ENCODE data around the gene COMMD7. TPM values are rescaled to one million over a fixed set of nuclear protein-coding genes. Genes with fewer than 3 reads are reported as not detected.

COMMD7 gene
- total RNA-seq, 1 donor from 2014 or later = 72.3 TPM

DNA sequence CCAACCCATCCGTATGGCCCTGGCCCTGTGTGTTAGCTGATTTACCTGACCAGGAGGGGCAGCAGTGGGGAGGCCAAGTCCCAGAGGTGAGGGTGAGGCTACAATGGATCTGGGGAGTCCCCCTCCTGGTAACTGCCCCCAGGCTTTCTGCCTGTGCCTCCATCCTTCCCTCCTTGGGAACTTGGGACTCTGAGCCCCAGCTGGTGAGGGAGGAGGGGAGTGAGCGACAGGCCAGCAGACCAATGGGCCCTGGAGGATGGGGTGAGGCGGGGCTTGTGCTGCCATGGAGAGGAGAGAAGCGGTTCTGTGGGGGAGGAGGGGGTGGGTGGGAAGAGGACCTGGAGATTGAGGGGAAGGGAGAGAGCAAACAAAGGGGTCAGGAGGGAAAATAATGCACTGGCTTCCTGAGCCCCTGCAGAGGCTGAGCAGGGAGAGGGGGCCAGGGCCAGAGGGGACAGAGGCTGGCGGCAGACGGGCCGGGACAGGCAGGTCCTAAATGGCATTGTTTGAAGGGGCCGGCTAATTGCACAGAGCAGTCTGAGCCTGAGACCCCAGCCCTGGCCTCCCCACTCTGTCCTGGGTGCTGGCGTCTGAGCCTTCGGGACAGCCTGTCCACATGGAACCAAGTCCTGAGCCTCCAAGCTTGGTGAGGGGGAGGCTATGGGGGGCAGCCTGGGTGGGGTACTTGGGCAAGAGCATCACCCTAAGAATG lies 36.4 kb upstream of the COMMD7 start:
- no peaks in the 10 kb centered on the region for H3K9me3 Mint-ChIP-seq
- H3K27me3 Mint-ChIP-seq = no peaks in the 10 kb centered on the region
- no peaks in the 10 kb centered on the region for H3K36me3 Mint-ChIP-seq
- H3K4me3 Mint-ChIP-seq = no peak overlapping the region
- H3K27ac Mint-ChIP-seq = no peak overlapping the region
- TF ChIP-seq, protein P1, sequence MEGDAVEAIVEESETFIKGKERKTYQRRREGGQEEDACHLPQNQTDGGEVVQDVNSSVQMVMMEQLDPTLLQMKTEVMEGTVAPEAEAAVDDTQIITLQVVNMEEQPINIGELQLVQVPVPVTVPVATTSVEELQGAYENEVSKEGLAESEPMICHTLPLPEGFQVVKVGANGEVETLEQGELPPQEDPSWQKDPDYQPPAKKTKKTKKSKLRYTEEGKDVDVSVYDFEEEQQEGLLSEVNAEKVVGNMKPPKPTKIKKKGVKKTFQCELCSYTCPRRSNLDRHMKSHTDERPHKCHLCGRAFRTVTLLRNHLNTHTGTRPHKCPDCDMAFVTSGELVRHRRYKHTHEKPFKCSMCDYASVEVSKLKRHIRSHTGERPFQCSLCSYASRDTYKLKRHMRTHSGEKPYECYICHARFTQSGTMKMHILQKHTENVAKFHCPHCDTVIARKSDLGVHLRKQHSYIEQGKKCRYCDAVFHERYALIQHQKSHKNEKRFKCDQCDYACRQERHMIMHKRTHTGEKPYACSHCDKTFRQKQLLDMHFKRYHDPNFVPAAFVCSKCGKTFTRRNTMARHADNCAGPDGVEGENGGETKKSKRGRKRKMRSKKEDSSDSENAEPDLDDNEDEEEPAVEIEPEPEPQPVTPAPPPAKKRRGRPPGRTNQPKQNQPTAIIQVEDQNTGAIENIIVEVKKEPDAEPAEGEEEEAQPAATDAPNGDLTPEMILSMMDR (conservative IDR thresholded peaks at IDR 0.05) = peak; percentile 41
- peaks cover 30% of the 10 kb centered on the region for H3K4me1 Mint-ChIP-seq (ENCODE audit: unreplicated experiment)
- DNase-seq (ENCODE audit: extremely low spot score, unreplicated experiment) = no peak

DNA sequence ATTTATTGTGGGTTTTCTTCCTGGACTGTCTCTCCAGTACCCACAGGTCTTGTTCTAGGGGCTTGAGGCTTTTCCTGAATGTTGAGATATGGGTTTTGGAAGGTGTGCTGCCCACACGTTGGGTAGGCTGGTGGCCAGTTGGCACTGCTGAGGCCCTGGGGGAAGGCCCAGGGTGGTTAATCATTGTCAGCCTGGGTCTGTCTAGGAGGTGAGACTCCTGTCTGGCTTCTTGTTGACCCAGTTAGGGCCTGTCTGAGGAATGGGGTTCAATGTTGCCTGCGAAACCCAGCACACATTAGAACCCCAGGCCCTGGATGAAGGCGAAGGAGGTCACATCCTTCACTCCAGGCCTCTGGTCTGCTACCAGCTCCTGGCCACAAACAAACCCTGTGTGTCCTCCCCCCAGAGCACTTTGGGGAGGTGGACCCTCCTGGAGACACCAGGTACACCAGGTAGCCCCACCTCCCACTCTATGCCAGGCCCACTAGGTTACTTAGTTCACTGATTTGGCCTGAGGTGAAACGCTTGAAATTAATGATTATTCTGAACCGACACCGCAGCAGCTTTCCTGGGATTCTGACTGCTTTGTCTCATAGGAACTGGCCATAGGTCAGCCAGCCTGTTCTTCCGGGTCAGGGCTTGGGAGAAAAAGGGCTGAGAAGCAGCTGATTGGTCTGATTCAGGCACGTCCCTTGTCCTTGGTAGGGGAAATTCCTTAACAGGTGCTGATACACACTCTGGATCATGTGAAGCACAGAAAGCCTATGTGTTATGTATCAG lies 34.1 kb upstream of the COMMD7 start:
- Mint-ChIP-seq H3K36me3 (no peaks in the 10 kb centered on the region), H3K27me3 (no peaks in the 10 kb centered on the region), H3K27ac (peak overlapping the region; percentile 1), H3K9me3 (no peaks in the 10 kb centered on the region), H3K4me3 (no peak overlapping the region), H3K4me1 (ENCODE audit: unreplicated experiment) (peaks cover 34% of the 10 kb centered on the region)
- DNase-seq (ENCODE audit: extremely low spot score, unreplicated experiment) = no peak
- TF ChIP-seq, protein P1 (conservative IDR thresholded peaks at IDR 0.05) = no peak

DNA sequence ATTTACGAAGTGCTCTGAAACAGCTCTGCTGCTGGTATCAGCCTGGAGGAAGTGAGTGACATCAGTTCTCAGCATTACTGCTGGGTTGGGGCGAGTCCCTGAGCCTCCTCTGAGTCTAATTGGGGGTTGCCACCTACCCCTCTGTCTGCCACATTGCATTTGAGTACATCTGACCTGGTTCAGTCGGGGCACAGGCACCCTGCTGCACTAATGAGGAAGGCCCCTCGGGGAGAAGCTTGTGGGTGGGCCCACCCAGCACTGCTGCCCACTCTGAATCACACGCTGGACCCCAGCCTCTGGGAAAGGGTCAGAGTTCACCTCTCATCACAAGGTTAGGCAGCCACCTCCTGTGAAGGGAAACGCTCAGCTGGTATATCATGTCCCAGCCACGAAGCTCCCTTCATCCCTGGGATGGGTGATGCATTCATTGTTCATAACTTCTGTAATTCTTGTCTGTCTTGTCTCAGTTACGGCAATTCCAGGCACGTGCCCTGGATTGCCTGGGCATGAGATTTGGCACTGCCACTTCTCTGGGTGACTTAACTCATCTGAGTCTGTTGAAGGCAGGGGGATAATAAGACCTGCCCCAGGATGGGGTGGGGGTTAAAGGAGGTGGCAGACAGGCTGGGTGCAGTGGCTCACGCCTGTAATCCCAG lies 32.2 kb upstream of the COMMD7 start:
- peaks cover 44% of the 10 kb centered on the region for H3K4me1 Mint-ChIP-seq (ENCODE audit: unreplicated experiment)
- no peak overlapping the region for H3K4me3 Mint-ChIP-seq
- H3K27me3 Mint-ChIP-seq = no peaks in the 10 kb centered on the region

DNA sequence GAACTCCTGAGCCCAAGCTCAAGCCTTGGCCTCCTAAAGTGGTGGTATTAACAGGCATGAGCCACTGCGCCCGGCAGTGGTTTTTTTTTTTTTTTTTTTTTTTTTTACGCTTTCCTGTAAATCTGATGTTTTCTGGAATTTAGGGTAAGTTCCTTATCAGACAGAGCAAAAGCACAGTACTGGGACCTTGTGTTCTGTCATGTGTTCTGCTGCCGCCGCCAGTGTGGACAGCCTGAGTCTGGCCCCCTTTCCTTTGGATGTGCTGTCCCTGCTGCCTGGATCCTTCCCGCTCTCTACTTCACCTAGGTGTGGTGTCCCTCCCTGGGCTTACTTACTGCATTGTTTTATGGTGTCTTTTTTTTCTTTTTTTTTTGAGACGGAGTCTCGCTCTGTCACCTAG lies 30.6 kb upstream of the COMMD7 start:
- H3K4me1 Mint-ChIP-seq (ENCODE audit: unreplicated experiment) = peaks cover 44% of the 10 kb centered on the region

More for the DNA sequence above, 32.2 kb upstream of the COMMD7 start:
- Mint-ChIP-seq H3K9me3 (no peaks in the 10 kb centered on the region), H3K36me3 (no peaks in the 10 kb centered on the region), H3K27ac (peak overlapping the region; percentile 19)
- no peak for DNase-seq (ENCODE audit: extremely low spot score, unreplicated experiment)
- TF ChIP-seq, protein P1 (conservative IDR thresholded peaks at IDR 0.05) = no peak

DNA sequence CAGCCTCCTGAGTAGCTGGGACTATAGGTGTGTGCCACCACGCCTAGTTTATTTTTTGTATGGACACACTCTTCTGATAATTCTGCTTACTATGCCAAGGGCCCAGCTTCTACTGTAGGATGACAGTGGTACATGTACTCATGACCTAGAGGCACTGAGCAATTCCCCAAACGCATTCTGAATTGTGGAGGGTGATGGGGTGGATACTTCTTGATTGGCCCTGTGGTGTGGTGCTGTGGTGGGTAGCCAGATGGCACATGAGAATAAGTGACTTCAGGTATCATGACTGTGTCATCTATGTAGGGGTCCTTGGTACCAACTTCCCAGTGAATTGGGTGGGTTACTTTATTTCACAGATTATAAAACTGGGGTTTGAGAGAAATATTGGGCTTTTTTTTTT lies 30.0 kb upstream of the COMMD7 start:
- Mint-ChIP-seq H3K27ac (no peak overlapping the region), H3K9me3 (no peaks in the 10 kb centered on the region), H3K4me3 (no peak overlapping the region), H3K4me1 (ENCODE audit: unreplicated experiment) (peaks cover 40% of the 10 kb centered on the region), H3K36me3 (no peaks in the 10 kb centered on the region), H3K27me3 (no peaks in the 10 kb centered on the region)
- DNase-seq (ENCODE audit: extremely low spot score, unreplicated experiment) = no peak
- TF ChIP-seq, protein P1 (conservative IDR thresholded peaks at IDR 0.05) = no peak

More for the DNA sequence above, 30.6 kb upstream of the COMMD7 start:
- Mint-ChIP-seq H3K4me3 (no peak overlapping the region), H3K27ac (no peak overlapping the region), H3K36me3 (no peaks in the 10 kb centered on the region), H3K27me3 (no peaks in the 10 kb centered on the region), H3K9me3 (no peaks in the 10 kb centered on the region)
- TF ChIP-seq, protein P1 (conservative IDR thresholded peaks at IDR 0.05) = no peak
- no peak for DNase-seq (ENCODE audit: extremely low spot score, unreplicated experiment)

All from type B pancreatic cell (in vitro differentiated cells).